ENCODE measurements around the gene TEN1. TPM values are rescaled to one million over a fixed set of nuclear protein-coding genes. Genes with fewer than 3 reads are reported as not detected.

TEN1 gene
- total RNA-seq, 4 donors from 2014 or later = 20.0 to 43.6 (median 26.9) TPM

GRCh38 chr17:75987041-75987440 lies 8.0 kb downstream of the TEN1 start:
- Histone ChIP-seq H3K27ac (no peak overlapping the region), H3K4me3 (no peak overlapping the region), H3K4me1 (peaks cover 40% of the 10 kb centered on the region), H3K36me3 (peaks cover 9% of the 10 kb centered on the region), H3K27me3 (no peaks in the 10 kb centered on the region), H3K9me3 (no peaks in the 10 kb centered on the region)
- 59% methylated on average over 4 of the region's 4 CpGs for WGBS
- TF ChIP-seq POLR2A (IDR thresholded peaks at IDR 0.05) (no peak), CTCF (IDR thresholded peaks at IDR 0.05) (no peak), EP300 (IDR thresholded peaks at IDR 0.05) (no peak), POLR2AphosphoS5 (IDR thresholded peaks at IDR 0.05) (no peak)
- no peak for DNase-seq (ENCODE audit: low spot score in 2 of 2)

- Histone ChIP-seq H3K9me3 (no peaks in the 10 kb centered on the region), H3K36me3 (peaks cover 32% of the 10 kb centered on the region), H3K27ac (no peak overlapping the region), H3K4me3 (no peak overlapping the region), H3K4me1 (peaks cover 3% of the 10 kb centered on the region), H3K27me3 (no peaks in the 10 kb centered on the region)
- TF ChIP-seq EP300 (IDR thresholded peaks at IDR 0.05) (no peak), POLR2AphosphoS5 (IDR thresholded peaks at IDR 0.05) (no peak), CTCF (IDR thresholded peaks at IDR 0.05) (no peak)
- 89% methylated on average over 9 of the region's 9 CpGs for WGBS
- no peak for DNase-seq (ENCODE audit: low spot score in 2 of 2)
Measured at GRCh38 chr17:75991396-75991795, 12.4 kb downstream of the TEN1 start.

GRCh38 chr17:75994802-75995370 lies 15.8 kb downstream of the TEN1 start:
- Histone ChIP-seq H3K27me3 (no peaks in the 10 kb centered on the region), H3K9me3 (no peaks in the 10 kb centered on the region), H3K4me1 (peaks cover 28% of the 10 kb centered on the region), H3K4me3 (no peak overlapping the region), H3K36me3 (peaks cover 32% of the 10 kb centered on the region), H3K27ac (no peak overlapping the region)
- no peak for DNase-seq (ENCODE audit: low spot score in 2 of 2)
- no peak for TF ChIP-seq EP300 (IDR thresholded peaks at IDR 0.05)
- no peak for TF ChIP-seq POLR2A (IDR thresholded peaks at IDR 0.05)
- TF ChIP-seq POLR2AphosphoS5 (IDR thresholded peaks at IDR 0.05) = no peak
- no peak for TF ChIP-seq CTCF (IDR thresholded peaks at IDR 0.05)
- 91% methylated on average over 5 of the region's 5 CpGs for WGBS

GRCh38 chr17:75995385-75995925 lies 16.4 kb downstream of the TEN1 start:
- Histone ChIP-seq H3K9me3 (no peaks in the 10 kb centered on the region), H3K27me3 (no peaks in the 10 kb centered on the region), H3K4me1 (peaks cover 34% of the 10 kb centered on the region), H3K4me3 (no peak overlapping the region), H3K36me3 (peaks cover 32% of the 10 kb centered on the region), H3K27ac (no peak overlapping the region)
- no peak for DNase-seq (ENCODE audit: low spot score in 2 of 2)
- no peak for TF ChIP-seq POLR2A (IDR thresholded peaks at IDR 0.05)
- no peak for TF ChIP-seq CTCF (IDR thresholded peaks at IDR 0.05)
- TF ChIP-seq POLR2AphosphoS5 (IDR thresholded peaks at IDR 0.05) = no peak
- no peak for TF ChIP-seq EP300 (IDR thresholded peaks at IDR 0.05)
- WGBS = 85% methylated on average over 7 of the region's 7 CpGs

- H3K9me3 ChIP-seq = no peaks in the 10 kb centered on the region
- 25% methylated on average over 18 of the region's 18 CpGs for WGBS
- no peaks in the 10 kb centered on the region for H3K27me3 ChIP-seq
- peaks cover 30% of the 10 kb centered on the region for H3K36me3 ChIP-seq
- no peak for DNase-seq (ENCODE audit: low spot score in 2 of 2)
- peaks cover 45% of the 10 kb centered on the region for H3K4me1 ChIP-seq
- TF ChIP-seq POLR2AphosphoS5 (IDR thresholded peaks at IDR 0.05) (no peak), POLR2A (IDR thresholded peaks at IDR 0.05) (no peak), CTCF (IDR thresholded peaks at IDR 0.05) (no peak), EP300 (IDR thresholded peaks at IDR 0.05) (no peak)
- no peak overlapping the region for H3K4me3 ChIP-seq
- peak overlapping the region; percentile 89 for H3K27ac ChIP-seq
Measured at GRCh38 chr17:75996665-75997590, 17.9 kb downstream of the TEN1 start.
